CD4-positive, alpha-beta memory T cell (primary cell): ENCODE results near the gene LCN2. TPM values are rescaled to one million over a fixed set of nuclear protein-coding genes. Genes with fewer than 3 reads are reported as not detected.

ENCODE experiments used
- CTCF ChIA-PET: fragments of 350-600 bp; sonication (Branson Sonifier 250); formaldehyde crosslinking; loops from one replicate; lab custom pipeline; 2021; ENCODE audit warnings: inconsistent platforms; ENCODE audit not compliant: partially characterized antibody; lab: Charles Lee
- POLR2A ChIA-PET: fragments of 350-600 bp; sonication (Branson Sonifier 250); formaldehyde crosslinking; loops from one replicate; lab custom pipeline; 2021; ENCODE audit not compliant: partially characterized antibody; lab: Charles Lee
- DNase-seq, 5 donors: peaks; one replicate each; pipeline versions ENCODE4 v3.0.0 to v3.0.0-alpha.2; 2020 to 2022; ENCODE audit warnings: mixed read lengths in 1 of 5
- H3K27ac ChIP-seq: one replicate; pipeline ENCODE4 v1.7.0; 2013; ENCODE audit warnings: low read depth, low read length
- H3K27me3 ChIP-seq: 2 replicates; pipeline ENCODE4 v1.7.0; 2013; ENCODE audit warnings: mild to moderate bottlenecking, low read length, moderate library complexity; ENCODE audit not compliant: insufficient read depth
- H3K36me3 ChIP-seq: 2 replicates; pipeline ENCODE4 v1.7.0; 2013; ENCODE audit warnings: mild to moderate bottlenecking, low read length, moderate library complexity; ENCODE audit not compliant: insufficient read depth
- H3K4me1 ChIP-seq: 2 replicates; pipeline ENCODE4 v1.7.0; 2013; ENCODE audit warnings: mild to moderate bottlenecking, low read length, moderate library complexity; ENCODE audit not compliant: insufficient read depth
- H3K4me3 ChIP-seq, 2 donors: one replicate each; pipeline ENCODE4 v1.7.0; 2013; ENCODE audit warnings: low read length in 2 of 2, mild to moderate bottlenecking in 1 of 2
- H3K9me3 ChIP-seq, 2 donors: one replicate each; pipeline ENCODE4 v1.7.0; 2013; ENCODE audit warnings: low read length in 2 of 2, control low read depth in 1 of 2; ENCODE audit not compliant: control insufficient read depth in 1 of 2
- H3K27ac Mint-ChIP-seq, 7 donors: one replicate each; pipeline ENCODE4 v1.8.0; 2020 to 2021; ENCODE audit warnings: mixed read lengths in 7 of 7, mild to moderate bottlenecking in 6 of 7, inconsistent platforms in 3 of 7, moderate library complexity in 3 of 7
- H3K27me3 Mint-ChIP-seq, 2 donors: one replicate each; pipeline ENCODE4 v1.8.0; 2020 to 2021; ENCODE audit warnings: mixed read lengths in 2 of 2
- H3K36me3 Mint-ChIP-seq, 2 donors: one replicate each; pipeline ENCODE4 v1.8.0; 2020 to 2021; ENCODE audit warnings: mixed read lengths in 2 of 2, inconsistent platforms in 1 of 2, mild to moderate bottlenecking in 1 of 2
- H3K4me1 Mint-ChIP-seq, 4 donors: one replicate each; pipeline ENCODE4 v1.8.0; 2020 to 2021; ENCODE audit warnings: mixed read lengths in 4 of 4, mild to moderate bottlenecking in 1 of 4
- H3K4me3 Mint-ChIP-seq, 8 donors: one replicate each; pipeline ENCODE4 v1.8.0; 2020 to 2021; ENCODE audit warnings: mixed read lengths in 8 of 8, mild to moderate bottlenecking in 7 of 8, moderate library complexity in 6 of 8, inconsistent platforms in 3 of 8
- H3K9me3 Mint-ChIP-seq, 8 donors: one replicate each; pipeline ENCODE4 v1.8.0; 2020 to 2021; ENCODE audit warnings: mixed read lengths in 8 of 8, mild to moderate bottlenecking in 5 of 8, inconsistent platforms in 3 of 8, moderate library complexity in 1 of 8
- intact Hi-C: fragments of 100-400 bp; cut with micrococcal nuclease; formaldehyde crosslinking; loops from one replicate; pipeline ENCODE4 v1.15.1; 2023
- polyA plus RNA-seq, 2 donors: library from polyadenylated mRNA; unstranded; fragments of 300-500 nt; fragmentation: Illumina TruSeq; gene quantifications; one replicate each; pipeline ENCODE4 v1.2.3, GENCODE V29; 2021
- total RNA-seq, 2 experiments: library from RNA; stranded (reverse); gene quantifications; one replicate each; pipeline ENCODE4 v1.2.3, GENCODE V29; 2021

The LCN2 gene
- total and polyA plus RNA-seq, 4 experiments from 2014 or later: not detected

DNA sequence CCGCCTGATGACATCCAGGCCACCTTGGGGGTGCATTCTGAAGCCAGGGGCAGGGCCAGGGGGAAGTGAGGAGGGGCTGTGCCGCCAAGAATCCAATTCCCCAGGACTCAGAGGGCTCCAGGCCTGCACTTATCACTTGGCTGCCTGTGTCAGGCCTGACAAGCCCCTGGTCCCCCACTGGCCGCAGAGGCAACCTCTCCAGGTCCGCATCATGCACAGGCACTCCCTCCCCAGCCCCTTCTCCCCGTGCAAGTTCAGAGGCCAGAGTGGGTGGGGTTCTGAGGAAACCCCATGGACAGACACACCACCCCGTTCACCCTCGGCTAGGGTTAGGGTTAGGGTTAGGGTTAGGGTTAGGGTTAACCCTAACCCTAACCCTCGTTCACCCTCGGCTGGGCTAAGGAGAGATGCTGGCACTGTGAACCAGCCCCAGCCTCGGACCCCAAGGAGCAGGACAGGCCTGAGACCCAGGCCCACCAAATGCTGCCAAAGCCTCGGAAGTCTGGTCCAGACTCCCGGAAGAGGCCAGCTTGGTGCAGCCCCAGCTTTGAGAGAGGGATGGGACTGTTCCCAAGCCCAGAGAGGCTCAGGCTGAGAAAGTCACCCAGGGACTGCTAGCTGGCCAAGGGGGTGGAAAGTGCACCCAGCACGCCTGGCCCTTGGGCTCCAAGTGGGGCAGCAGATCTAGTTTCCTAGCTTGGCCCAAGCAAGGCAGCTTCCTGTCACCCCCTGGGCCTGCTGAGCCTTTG lies 4.9 kb downstream of the LCN2 start:
- H3K4me3 Mint-ChIP-seq: no peak overlapping the region
- H3K4me1 Mint-ChIP-seq: peaks cover 0 to 3% (median under 1%) of the 10 kb centered on the region in 4 donors
- H3K27me3 Mint-ChIP-seq: no peaks in the 10 kb centered on the region
- ChIA-PET POLR2A (no interaction called here), CTCF (no interaction called here)
- no peaks in the 10 kb centered on the region for H3K36me3 ChIP-seq
- H3K36me3 Mint-ChIP-seq: no peaks in the 10 kb centered on the region
- no peak for DNase-seq
- no peaks in the 10 kb centered on the region for H3K9me3 Mint-ChIP-seq
- intact Hi-C loops: no loop called here
- H3K9me3 ChIP-seq: no peaks in the 10 kb centered on the region
- no peak overlapping the region for H3K27ac ChIP-seq
- no peaks in the 10 kb centered on the region for H3K4me1 ChIP-seq
- no peak overlapping the region for H3K4me3 ChIP-seq
- H3K27me3 ChIP-seq: no peaks in the 10 kb centered on the region
- no peak overlapping the region for H3K27ac Mint-ChIP-seq

DNA sequence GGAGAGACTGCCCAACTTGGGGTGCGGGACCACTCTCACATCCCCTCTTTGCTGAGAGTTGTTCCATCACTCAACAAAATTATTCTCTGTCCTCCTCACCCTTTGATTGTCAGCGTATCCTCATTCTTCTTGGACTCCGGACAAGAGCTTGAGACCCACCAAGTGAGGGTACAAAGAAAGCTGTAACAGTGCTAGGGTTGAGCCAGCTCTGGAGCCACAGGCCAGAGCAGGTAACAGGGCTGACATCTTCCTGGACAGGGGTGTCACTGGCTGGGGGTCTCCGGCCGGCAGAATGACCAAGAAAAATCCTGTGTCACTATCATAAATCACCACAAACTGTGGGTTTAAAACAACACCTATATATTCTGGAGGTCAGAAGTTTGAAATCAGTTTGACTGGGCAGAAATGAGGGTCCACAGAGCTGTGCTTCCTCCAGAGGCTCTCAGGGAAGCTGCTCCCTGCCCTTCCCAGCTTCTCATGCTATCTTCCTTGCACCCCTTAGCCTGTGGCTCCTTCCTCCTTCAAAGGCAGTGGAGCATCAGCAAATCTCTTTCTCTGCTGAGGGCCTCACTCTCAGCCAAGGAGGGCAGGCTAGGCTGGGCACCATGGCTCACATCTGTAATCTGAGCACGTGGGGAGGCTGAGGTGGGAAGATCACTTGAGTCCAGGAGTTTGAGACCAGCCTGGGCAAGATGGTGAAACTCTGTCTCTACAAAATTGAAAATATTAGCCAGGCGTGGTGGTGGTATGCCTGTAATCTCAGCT lies 6.7 kb downstream of the LCN2 start:
- Histone ChIP-seq H3K36me3 (no peaks in the 10 kb centered on the region), H3K9me3 (no peaks in the 10 kb centered on the region), H3K27me3 (no peaks in the 10 kb centered on the region), H3K4me3 (no peak overlapping the region), H3K27ac (no peak overlapping the region), H3K4me1 (peaks cover 9% of the 10 kb centered on the region)
- DNase-seq: no peak
- H3K4me1 Mint-ChIP-seq: peaks cover 3 to 10% (median 7%) of the 10 kb centered on the region in 4 donors
- no peaks in the 10 kb centered on the region for H3K9me3 Mint-ChIP-seq
- ChIA-PET POLR2A (interaction anchor here (0.7 kb wide), 2 partner anchors 9 to 153 kb away, joined by 3 to 4 read pairs; no protein-coding TSS in a partner anchor), CTCF (no interaction called here)
- intact Hi-C loops: no loop called here
- H3K4me3 Mint-ChIP-seq: no peak overlapping the region
- H3K27ac Mint-ChIP-seq: peak overlapping the region in 3 of 7 donors; percentile 37 to 52 (median 40)
- H3K27me3 Mint-ChIP-seq: no peaks in the 10 kb centered on the region
- H3K36me3 Mint-ChIP-seq: peaks cover 0 to 2% of the 10 kb centered on the region in 2 donors

GRCh38 chr9:128159522-128159783 lies 10.2 kb downstream of the LCN2 start:
- CTCF ChIA-PET: interaction anchor here (1.3 to 2.0 kb wide), 4 partner anchors 9 to 42 kb away, joined by 3 to 9 read pairs (median 6); no protein-coding TSS in a partner anchor
- H3K36me3 ChIP-seq: peaks cover 7% of the 10 kb centered on the region
- peak overlapping the region; percentile 89 to 97 (median 93) for H3K27ac Mint-ChIP-seq
- DNase-seq: peak; percentile 60 to 88 (median 70)
- H3K27me3 Mint-ChIP-seq: no peaks in the 10 kb centered on the region
- peak overlapping the region in 1 of 2 donors; percentile 33 for H3K4me3 ChIP-seq
- H3K4me1 Mint-ChIP-seq: peaks cover 9 to 27% (median 20%) of the 10 kb centered on the region in 4 donors
- H3K27me3 ChIP-seq: no peaks in the 10 kb centered on the region
- no peaks in the 10 kb centered on the region for H3K9me3 ChIP-seq
- H3K27ac ChIP-seq: peak overlapping the region; percentile 67
- POLR2A ChIA-PET: interaction anchor here (1.1 to 3.3 kb wide), 14 partner anchors 9 to 223 kb away, joined by 3 to 21 read pairs (median 4); partner anchors contain the start of genes CIZ1, DPM2, GOLGA2 and PTGES2
- peaks cover 5 to 23% of the 10 kb centered on the region in 2 donors for H3K36me3 Mint-ChIP-seq
- peak overlapping the region; percentile 69 to 90 (median 82) for H3K4me3 Mint-ChIP-seq
- H3K4me1 ChIP-seq: peaks cover 16% of the 10 kb centered on the region
- intact Hi-C loops: no loop called here
- H3K9me3 Mint-ChIP-seq: no peaks in the 10 kb centered on the region

- no peaks in the 10 kb centered on the region for H3K27me3 ChIP-seq
- H3K4me1 ChIP-seq: peaks cover 16% of the 10 kb centered on the region
- peak within 1 kb of the TSS; percentile 81 to 90 (median 82) for H3K4me3 Mint-ChIP-seq
- peak; percentile 87 to 91 (median 90) for DNase-seq
- peaks cover 10% of the 10 kb centered on the region for H3K36me3 ChIP-seq
- H3K27ac ChIP-seq: peak within 1 kb of the TSS; percentile 89
- CTCF ChIA-PET: interaction anchor here (0.6 to 2.0 kb wide), 6 partner anchors 9 to 1223 kb away, joined by 3 to 9 read pairs (median 6); partner anchors contain the start of gene CIZ1
- POLR2A ChIA-PET: interaction anchor here (1.1 to 3.3 kb wide), 17 partner anchors 9 to 223 kb away, joined by 3 to 21 read pairs (median 4); partner anchors contain the start of genes CIZ1, DPM2, GOLGA2 and PTGES2
- H3K9me3 Mint-ChIP-seq: no peaks in the 10 kb centered on the region
- H3K27ac Mint-ChIP-seq: peak within 1 kb of the TSS; percentile 89 to 97 (median 93)
- peaks cover 9 to 27% (median 20%) of the 10 kb centered on the region in 4 donors for H3K4me1 Mint-ChIP-seq
- intact Hi-C loops: loop anchor here (1.0 kb wide), 4 partner anchors 31 to 162 kb away; partner anchors contain the start of genes CIZ1, COQ4, DNM1 and TRUB2
- no peaks in the 10 kb centered on the region for H3K27me3 Mint-ChIP-seq
- H3K4me3 ChIP-seq: peak within 1 kb of the TSS; percentile 89 to 90
- H3K9me3 ChIP-seq: no peaks in the 10 kb centered on the region
- peaks cover 5 to 25% of the 10 kb centered on the region in 2 donors for H3K36me3 Mint-ChIP-seq
Observed at GRCh38 chr9:128159784-128160602, 10.7 kb downstream of the LCN2 start, which contains the start of gene BBLN. TSS of gene BBLN (plus strand) at chr9:128160265. CDS start at chr9:128160408, 143 bp downstream.

DNA sequence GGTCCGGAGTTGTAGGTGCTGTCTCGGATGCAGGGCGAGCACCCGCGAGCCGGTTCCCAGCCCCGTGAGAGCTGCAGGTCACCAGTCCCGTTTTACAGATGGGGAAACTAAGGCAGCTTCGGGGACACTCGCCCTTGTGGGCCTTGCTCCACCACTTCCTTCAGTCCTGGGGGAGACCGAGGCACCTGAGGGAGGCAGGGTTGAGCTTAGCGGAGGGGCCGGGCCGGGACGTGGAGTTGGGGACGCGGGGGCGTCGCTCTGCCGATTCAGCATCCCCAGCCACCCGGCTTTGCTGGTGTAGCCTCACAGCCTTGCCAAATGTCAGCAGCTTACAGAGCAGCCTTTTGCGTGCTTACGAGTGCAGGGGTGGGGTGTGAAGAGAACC lies 11.3 kb downstream of the LCN2 start:
- POLR2A ChIA-PET: interaction anchor here (0.5 to 3.3 kb wide), 15 partner anchors 8 to 1018 kb away, joined by 3 to 21 read pairs (median 4); partner anchors contain the start of genes CIZ1, DPM2, GOLGA2 and IER5L
- H3K9me3 ChIP-seq: no peaks in the 10 kb centered on the region
- no peaks in the 10 kb centered on the region for H3K27me3 Mint-ChIP-seq

DNA sequence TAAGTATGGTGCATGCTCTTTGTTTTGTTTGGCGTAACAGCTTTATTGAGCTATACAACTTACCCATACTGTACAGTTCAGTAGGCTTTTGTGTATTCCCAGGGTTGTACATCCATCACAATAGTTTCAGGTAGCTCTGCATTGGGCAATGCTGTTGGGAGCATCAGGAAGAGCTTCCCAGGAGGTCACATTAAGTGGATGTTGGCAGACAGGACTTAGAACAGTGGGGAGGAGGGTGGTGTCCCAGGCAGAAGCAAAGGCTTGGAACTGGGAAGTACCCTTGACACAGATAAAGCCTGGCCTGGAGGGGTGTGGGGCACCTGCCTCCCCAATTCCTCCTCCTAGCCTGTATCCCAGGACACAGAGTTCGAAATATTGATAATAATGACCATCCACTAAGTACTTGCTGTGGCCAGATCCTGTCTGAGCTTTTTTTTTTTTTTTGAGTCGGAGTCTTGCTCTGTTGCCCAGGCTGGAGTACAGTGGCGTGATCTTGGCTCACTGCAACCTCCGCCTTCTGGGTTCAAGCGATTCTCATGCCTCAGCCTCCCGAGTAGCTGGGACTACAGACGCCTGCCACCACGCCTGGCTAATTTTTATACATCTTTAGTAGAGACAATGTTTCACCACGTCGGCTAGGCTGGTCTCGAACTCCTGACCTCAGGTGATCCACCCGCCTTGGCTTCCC lies 12.1 kb downstream of the LCN2 start:
- no peak overlapping the region for H3K27ac ChIP-seq
- peaks cover 9 to 27% (median 20%) of the 10 kb centered on the region in 4 donors for H3K4me1 Mint-ChIP-seq
- H3K4me3 ChIP-seq: peak overlapping the region; percentile 89 to 90
- no peaks in the 10 kb centered on the region for H3K27me3 ChIP-seq
- CTCF ChIA-PET: interaction anchor here (1.1 to 1.6 kb wide), 4 partner anchors 29 to 94 kb away, joined by 3 to 8 read pairs (median 4); partner anchors contain the start of gene CIZ1
- H3K36me3 Mint-ChIP-seq: peaks cover 7 to 31% of the 10 kb centered on the region in 2 donors
- peak overlapping the region; percentile 81 to 90 (median 82) for H3K4me3 Mint-ChIP-seq
- H3K9me3 Mint-ChIP-seq: no peaks in the 10 kb centered on the region
- H3K9me3 ChIP-seq: no peaks in the 10 kb centered on the region
- DNase-seq: no peak
- H3K4me1 ChIP-seq: peaks cover 16% of the 10 kb centered on the region
- intact Hi-C loops: no loop called here
- peak overlapping the region; percentile 29 to 93 (median 73) for H3K27ac Mint-ChIP-seq
- peaks cover 11% of the 10 kb centered on the region for H3K36me3 ChIP-seq
- no peaks in the 10 kb centered on the region for H3K27me3 Mint-ChIP-seq
- POLR2A ChIA-PET: interaction anchor here (0.5 to 3.3 kb wide), 14 partner anchors 7 to 1017 kb away, joined by 3 to 21 read pairs (median 4); partner anchors contain the start of genes CIZ1, GOLGA2, IER5L and SWI5

More for the DNA sequence above, 11.3 kb downstream of the LCN2 start:
- CTCF ChIA-PET: interaction anchor here (0.6 to 1.6 kb wide), 5 partner anchors 30 to 1222 kb away, joined by 3 to 8 read pairs (median 3); partner anchors contain the start of gene CIZ1
- DNase-seq: peak in 4 of 5 donors; percentile 17 to 46 (median 30)
- H3K4me3 ChIP-seq: peak overlapping the region; percentile 89 to 90
- H3K4me1 ChIP-seq: peaks cover 16% of the 10 kb centered on the region
- intact Hi-C loops: loop anchor here (1.0 kb wide), 4 partner anchors 31 to 162 kb away; partner anchors contain the start of genes CIZ1, COQ4, DNM1 and TRUB2
- no peaks in the 10 kb centered on the region for H3K9me3 Mint-ChIP-seq
- peak overlapping the region; percentile 61 to 93 (median 76) for H3K27ac Mint-ChIP-seq
- H3K27me3 ChIP-seq: no peaks in the 10 kb centered on the region
- peaks cover 5 to 26% of the 10 kb centered on the region in 2 donors for H3K36me3 Mint-ChIP-seq
- H3K4me1 Mint-ChIP-seq: peaks cover 9 to 27% (median 20%) of the 10 kb centered on the region in 4 donors
- H3K27ac ChIP-seq: peak overlapping the region; percentile 89
- peaks cover 10% of the 10 kb centered on the region for H3K36me3 ChIP-seq
- peak overlapping the region; percentile 81 to 90 (median 82) for H3K4me3 Mint-ChIP-seq
